ENCODE data around the gene TAC4. TPM values are rescaled to one million over a fixed set of nuclear protein-coding genes. Genes with fewer than 3 reads are reported as not detected.

Gene TAC4
- total RNA-seq, 3 donors from 2014 or later = not detected

GRCh38 chr17:49789243-49789578 is 58.7 kb downstream of the TAC4 start:
- intact Hi-C loops (cut with DNase I; ENCODE audit: low total_unique reads) = no loop called here
- peak overlapping the region; percentile 93 to 99 (median 99) for H3K4me3 ChIP-seq
- TF ChIP-seq POLR2AphosphoS5 (IDR thresholded peaks at IDR 0.05) = no peak
- no peak for TF ChIP-seq POLR2A (IDR thresholded peaks at IDR 0.05)
- TF ChIP-seq CTCF (IDR thresholded peaks at IDR 0.05) = no peak
- H3K27me3 ChIP-seq = no peaks in the 10 kb centered on the region
- H3K27ac ChIP-seq = peak overlapping the region; percentile 36 to 100
- no peak for DNase-seq (ENCODE audit: low spot score in 2 of 2)
- no peaks in the 10 kb centered on the region for H3K9me3 ChIP-seq
- peaks cover 0 to 14% of the 10 kb centered on the region in 2 donors for H3K4me1 ChIP-seq
- no peaks in the 10 kb centered on the region for H3K36me3 ChIP-seq

- H3K9me3 ChIP-seq = no peaks in the 10 kb centered on the region
- intact Hi-C loops (cut with DNase I; ENCODE audit: low total_unique reads) = no loop called here
- DNase-seq (ENCODE audit: low spot score in 2 of 2) = peak; percentile 99 to 100
- H3K4me3 ChIP-seq = peak within 1 kb of the TSS; percentile 93 to 99 (median 99)
- TF ChIP-seq POLR2AphosphoS5 (IDR thresholded peaks at IDR 0.05) (peak; percentile 95 to 98 (median 96)), POLR2A (IDR thresholded peaks at IDR 0.05) (peak; percentile 92), CTCF (IDR thresholded peaks at IDR 0.05) (peak in 1 of 3 donors; percentile 9)
- no peaks in the 10 kb centered on the region for H3K27me3 ChIP-seq
- H3K27ac ChIP-seq = peak within 1 kb of the TSS; percentile 99 to 100
- H3K36me3 ChIP-seq = no peaks in the 10 kb centered on the region
- H3K4me1 ChIP-seq = peaks cover 0 to 14% of the 10 kb centered on the region in 2 donors
Observed at GRCh38 chr17:49788478-49789242, 59.2 kb downstream of the TAC4 start, which contains the start of gene KAT7. Gene KAT7 (plus strand): TSS chr17:49788681. CDS start chr17:49788835, 154 bp downstream.

Other genes with a start within 250 kb of the TAC4 start
- gene SPOP, start 170.0 kb downstream of the TAC4 start, total RNA-seq = 10 to 100 TPM; 48.3 to 73.8 (median 55.4) TPM
- 10 to 100 TPM; 33.0 to 44.1 (median 35.7) TPM for gene SLC35B1, start 140.1 kb downstream of the TAC4 start, total RNA-seq
- 10 to 100 TPM in 1 of 3 donors, 1 to 10 TPM in 2; 8.0 to 11.6 (median 9.8) TPM for gene FAM117A, start 83.9 kb downstream of the TAC4 start, total RNA-seq
- gene KAT7, start 59.4 kb downstream of the TAC4 start, total RNA-seq = 10 to 100 TPM; 37.6 to 57.4 (median 47.2) TPM
- gene DLX4, start 121.1 kb upstream of the TAC4 start, total RNA-seq = under 1 TPM in 1 of 3 donors, not detected in 2; 0.44 TPM
- gene DLX3, start 147.2 kb upstream of the TAC4 start, total RNA-seq = under 1 TPM in 2 of 3 donors, not detected in 1; 0.44 to 0.98 TPM
- 10 to 100 TPM; 10.6 to 67.6 (median 48.5) TPM for gene ITGA3, start 208.0 kb upstream of the TAC4 start, total RNA-seq
- gene PDK2, start 247.3 kb upstream of the TAC4 start, total RNA-seq = 10 to 100 TPM; 28.2 to 53.4 (median 30.5) TPM

All from breast epithelium (tissue), 4 donors.